GM12878 (cell line): ENCODE data around the gene SSH3. TPM values are rescaled to one million over a fixed set of nuclear protein-coding genes. Genes with fewer than 3 reads are reported as not detected.

Experiments
- CBFB ChIP-seq: IDR thresholded peaks from 2 replicates; pipeline ENCODE4 v1.6.1; 2016; ENCODE audit warnings: antibody characterized with exemption, low read depth
- CREM ChIP-seq: IDR thresholded peaks from 2 replicates; pipeline ENCODE4 v1.6.1; 2014; ENCODE audit warnings: antibody characterized with exemption, low read depth
- CTCF ChIP-seq, 3 experiments: IDR thresholded peaks in 2 of 3; conservative IDR thresholded peaks in 1 of 3; 2 replicates each; pipeline ENCODE4 v1.5.1; 2011; ENCODE audit warnings: low read depth in 3 of 3, low read length in 3 of 3, mild to moderate bottlenecking in 3 of 3, control low read depth in 2 of 3, moderate library complexity in 2 of 3, inconsistent platforms in 1 of 3, mixed read lengths in 1 of 3; ENCODE audit not compliant: control insufficient read depth in 2 of 3, insufficient read depth in 1 of 3; ENCODE audit errors: extremely low read depth in 1 of 3
- DPF2 ChIP-seq: fragments of 450-650 bp; IDR thresholded peaks from 2 replicates; pipeline ENCODE4 v1.6.1; 2017; ENCODE audit warnings: mild to moderate bottlenecking
- EGR1 ChIP-seq, 2 experiments: IDR thresholded peaks; 1 replicate in 1 of 2; 2 replicates in 1 of 2; pipeline ENCODE4 v1.6.1; 2011 to 2012; ENCODE audit warnings: low read depth in 2 of 2, low read length in 2 of 2, borderline replicate concordance in 1 of 2, mild to moderate bottlenecking in 1 of 2, moderate library complexity in 1 of 2
- EP300 ChIP-seq, 2 experiments: fragments of 150-350 bp in 1 of 2; IDR thresholded peaks; 2 replicates each; pipeline ENCODE4 v1.6.1; 2011 to 2012; ENCODE audit warnings: low read depth in 2 of 2, low read length in 2 of 2, borderline replicate concordance in 1 of 2, improper control_type of control experiment in 1 of 2, inconsistent platforms in 1 of 2; ENCODE audit not compliant: control insufficient read depth in 1 of 2
- ESRRA ChIP-seq: IDR thresholded peaks from 2 replicates; pipeline ENCODE4 v1.6.1; 2012; ENCODE audit warnings: mild to moderate bottlenecking, low read length, improper control_type of control experiment
- NBN ChIP-seq: fragments of 450-650 bp; IDR thresholded peaks from 2 replicates; pipeline ENCODE4 v1.6.1; 2016
- NR2F1 ChIP-seq: fragments of 450-650 bp; conservative IDR thresholded peaks from 2 replicates; pipeline ENCODE4 v1.6.1; 2017; ENCODE audit warnings: mild to moderate bottlenecking
- POLR2AphosphoS5 ChIP-seq: IDR thresholded peaks from 2 replicates; pipeline ENCODE4 v1.6.1; 2011; ENCODE audit warnings: mild to moderate bottlenecking, low read length, inconsistent platforms
- RAD21 ChIP-seq: IDR thresholded peaks from 2 replicates; pipeline ENCODE4 v1.6.1; 2011; ENCODE audit warnings: mild to moderate bottlenecking, low read depth, low read length, moderate library complexity; ENCODE audit not compliant: insufficient read depth
- REST ChIP-seq: IDR thresholded peaks from 2 replicates; pipeline ENCODE4 v1.6.1; 2012; ENCODE audit warnings: mild to moderate bottlenecking, low read depth, low read length
- YY1 ChIP-seq: IDR thresholded peaks from 2 replicates; pipeline ENCODE4 v1.6.1; 2011; ENCODE audit warnings: low read depth, mild to moderate bottlenecking, low read length
- ZBTB11 ChIP-seq: fragments of 450-650 bp; formaldehyde crosslinking; IDR thresholded peaks from 2 replicates; pipeline ENCODE4 v1.5.0; 2022; ENCODE audit warnings: mild to moderate bottlenecking, missing genetic modification characterization
- polyA plus RNA-seq, 11 experiments: library from polyadenylated mRNA; depleted of rRNA in 4 of 11; unstranded in 6 of 11; stranded (reverse) in 5 of 11; fragments of >200 nt; fragmentation: Nextera tagmentation in 4 of 11; fragmentation: Illumina TruSeq in 1 of 11; extraction: Ambion mirVana in 4 of 11; extraction: Trizol in 1 of 11; gene quantifications; 1 replicate in 1 of 11; 2 replicates in 10 of 11; pipeline versions ENCODE4 v1.2.1 to v1.2.3, GENCODE V29; 2011 to 2016; ENCODE audit warnings: inconsistent platforms in 2 of 11, missing spikeins in 2 of 11, low read depth in 1 of 11
- total RNA-seq, 4 experiments: library from RNA; depleted of rRNA in 3 of 4; stranded (reverse); fragments of >200 nt in 3 of 4; fragmentation: Illumina TruSeq in 1 of 4; extraction: Trizol in 1 of 4; gene quantifications; 2 replicates each; pipeline versions ENCODE4 v1.2.1 to v1.2.3, GENCODE V29; 2013 to 2021
- TF ChIP-seq, protein P1 (sequence below): fragments of 150-350 bp; IDR thresholded peaks from 2 replicates; pipeline ENCODE4 v1.6.1; 2016; ENCODE audit warnings: low read depth, low read length

SSH3 gene
- total and polyA plus RNA-seq, 10 of the 15 experiments (the other 5 are each of a cell fraction or from before 2014, with no cell fraction given): 0.05 to 0.83 (median 0.28) TPM; not detected in 3

DNA sequence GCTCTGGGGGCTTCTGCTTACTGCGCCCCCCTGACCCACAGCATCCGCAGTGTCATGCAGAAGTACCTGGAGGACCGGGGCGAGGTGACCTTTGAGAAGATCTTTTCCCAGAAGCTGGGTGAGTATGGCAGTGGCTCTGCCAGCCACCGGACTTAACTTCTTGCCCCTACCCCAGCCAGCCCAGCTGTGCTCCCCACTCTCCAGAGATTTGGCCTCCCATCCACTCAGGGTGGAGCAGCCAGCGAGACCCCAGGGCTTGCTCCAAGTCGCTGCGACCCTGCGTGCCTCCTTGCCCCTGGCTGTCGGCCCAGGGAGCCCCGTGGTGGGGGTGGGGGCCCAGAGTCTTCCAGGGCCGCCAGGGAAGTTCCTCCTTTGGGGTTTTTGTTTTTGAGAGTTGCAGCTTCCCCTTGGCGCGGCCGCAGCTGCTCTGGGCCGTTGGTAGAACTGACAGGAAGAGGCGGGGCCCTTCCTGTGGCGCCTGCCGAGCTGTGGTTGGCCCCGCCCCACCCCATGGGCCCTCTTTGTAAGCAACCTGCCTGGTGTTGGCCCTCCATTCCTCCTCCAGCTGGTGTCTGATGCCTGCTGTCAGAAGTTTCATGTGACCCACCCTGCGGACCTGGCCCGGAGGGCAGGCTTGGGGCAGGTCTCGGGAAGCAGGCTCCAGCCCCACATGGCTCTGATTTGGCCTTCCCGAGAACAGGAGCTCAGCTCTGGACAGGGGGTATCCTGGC is 25.9 kb upstream of the SSH3 start (continued):
- TF ChIP-seq ESRRA: 0 out of 2 replicates have a peak, but pooled peaks have one; percentile 42
- peak; percentile 53; the same call in 1 of the 2 replicates for TF ChIP-seq CREM
- TF ChIP-seq DPF2: peak; percentile 84
- no peak for TF ChIP-seq ZBTB11 (CRISPR knock-in tag)
- TF ChIP-seq POLR2AphosphoS5: peak; percentile 11; the same call in 1 of the 2 replicates
- TF ChIP-seq NBN: peak; percentile 94
- TF ChIP-seq CBFB: peak; percentile 89
- peak; percentile 48 to 76; a peak in 3 of 4 replicates for TF ChIP-seq EP300 (IDR thresholded peaks at IDR 0.05; ENCODE audit: borderline replicate concordance in 1 of 2, control insufficient read depth in 1 of 2, low read depth in 2 of 2, low read length in 2 of 2)
- 0 out of 2 replicates have a peak, but pooled peaks have one; percentile 4 for TF ChIP-seq REST
- TF ChIP-seq EGR1 (IDR thresholded peaks at IDR 0.05; ENCODE audit: borderline replicate concordance in 1 of 2, low read depth in 2 of 2, low read length in 2 of 2): peak in 1 of 2 experiments; percentile 66; a peak in 1 of 3 replicates
- no peak for TF ChIP-seq CTCF (IDR thresholded peaks at IDR 0.05 in 2 of 3, conservative IDR thresholded peaks at IDR 0.05 in 1 of 3; ENCODE audit: control insufficient read depth in 2 of 3, extremely low read depth in 1 of 3, insufficient read depth in 1 of 3, low read depth in 3 of 3, low read length in 3 of 3)
- TF ChIP-seq NR2F1: peak; percentile 59; the same call in 1 of the 2 replicates
- peak; percentile 52; the same call in 1 of the 2 replicates for TF ChIP-seq YY1
- TF ChIP-seq RAD21: no peak
- TF ChIP-seq, protein P1, sequence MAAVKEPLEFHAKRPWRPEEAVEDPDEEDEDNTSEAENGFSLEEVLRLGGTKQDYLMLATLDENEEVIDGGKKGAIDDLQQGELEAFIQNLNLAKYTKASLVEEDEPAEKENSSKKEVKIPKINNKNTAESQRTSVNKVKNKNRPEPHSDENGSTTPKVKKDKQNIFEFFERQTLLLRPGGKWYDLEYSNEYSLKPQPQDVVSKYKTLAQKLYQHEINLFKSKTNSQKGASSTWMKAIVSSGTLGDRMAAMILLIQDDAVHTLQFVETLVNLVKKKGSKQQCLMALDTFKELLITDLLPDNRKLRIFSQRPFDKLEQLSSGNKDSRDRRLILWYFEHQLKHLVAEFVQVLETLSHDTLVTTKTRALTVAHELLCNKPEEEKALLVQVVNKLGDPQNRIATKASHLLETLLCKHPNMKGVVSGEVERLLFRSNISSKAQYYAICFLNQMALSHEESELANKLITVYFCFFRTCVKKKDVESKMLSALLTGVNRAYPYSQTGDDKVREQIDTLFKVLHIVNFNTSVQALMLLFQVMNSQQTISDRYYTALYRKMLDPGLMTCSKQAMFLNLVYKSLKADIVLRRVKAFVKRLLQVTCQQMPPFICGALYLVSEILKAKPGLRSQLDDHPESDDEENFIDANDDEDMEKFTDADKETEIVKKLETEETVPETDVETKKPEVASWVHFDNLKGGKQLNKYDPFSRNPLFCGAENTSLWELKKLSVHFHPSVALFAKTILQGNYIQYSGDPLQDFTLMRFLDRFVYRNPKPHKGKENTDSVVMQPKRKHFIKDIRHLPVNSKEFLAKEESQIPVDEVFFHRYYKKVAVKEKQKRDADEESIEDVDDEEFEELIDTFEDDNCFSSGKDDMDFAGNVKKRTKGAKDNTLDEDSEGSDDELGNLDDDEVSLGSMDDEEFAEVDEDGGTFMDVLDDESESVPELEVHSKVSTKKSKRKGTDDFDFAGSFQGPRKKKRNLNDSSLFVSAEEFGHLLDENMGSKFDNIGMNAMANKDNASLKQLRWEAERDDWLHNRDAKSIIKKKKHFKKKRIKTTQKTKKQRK: no peak
